HFFc6 (cell line): ENCODE measurements around the gene SMIM7. TPM values are rescaled to one million over a fixed set of nuclear protein-coding genes. Genes with fewer than 3 reads are reported as not detected.

Experiments used
- DNase-seq: peaks from one replicate; pipeline ENCODE4 v3.0.0-alpha.2; 2018
- H3K27ac Mint-ChIP-seq: 2 replicates; pipeline ENCODE4 v1.8.0; 2020; ENCODE audit warnings: mild to moderate bottlenecking, mixed read lengths
- H3K27me3 Mint-ChIP-seq: 2 replicates; pipeline ENCODE4 v1.8.0; 2021; ENCODE audit warnings: mild to moderate bottlenecking, moderate library complexity, mixed read lengths; ENCODE audit not compliant: insufficient read depth
- H3K36me3 Mint-ChIP-seq: 2 replicates; pipeline ENCODE4 v1.8.0; 2021; ENCODE audit warnings: low read depth, mixed read lengths
- H3K4me1 Mint-ChIP-seq: 2 replicates; pipeline ENCODE4 v1.8.0; 2020; ENCODE audit warnings: low read depth, mixed read lengths
- H3K4me3 Mint-ChIP-seq: 2 replicates; pipeline ENCODE4 v1.8.0; 2020; ENCODE audit warnings: mild to moderate bottlenecking, moderate library complexity, mixed read lengths
- H3K9me3 Mint-ChIP-seq: 2 replicates; pipeline ENCODE4 v1.8.0; 2020; ENCODE audit warnings: mild to moderate bottlenecking, mixed read lengths
- CTCF ChIP-seq: fragments of 200-600 bp; sonication (generic); IDR thresholded peaks from 2 replicates; pipeline ENCODE4 v1.5.0; 2021; ENCODE audit warnings: antibody characterized with exemption, mild to moderate bottlenecking
- total RNA-seq, 6 experiments: library from RNA; stranded (reverse); fragmentation: NEBNext Ultra II Directional; extraction: Animal tissue kit (Norgen Biotek cat#: 25700); gene quantifications; 2 replicates in 1 of 6; 3 replicates in 5 of 6; pipeline ENCODE4 v1.2.3, GENCODE V29; 2021

Gene SMIM7
- total RNA-seq, 6 experiments from 2014 or later, result 66.2 to 74.6 (median 71.9) TPM

GRCh38 chr19:16621165-16621800 lies 38.7 kb downstream of the SMIM7 start:
- H3K27ac Mint-ChIP-seq, result no peak overlapping the region

GRCh38 chr19:16620584-16620983 lies 39.4 kb downstream of the SMIM7 start:
- DNase-seq, result no peak
- no peak for TF ChIP-seq CTCF
- Mint-ChIP-seq H3K27me3 (no peaks in the 10 kb centered on the region), H3K27ac (no peak overlapping the region), H3K9me3 (no peaks in the 10 kb centered on the region), H3K4me1 (peaks cover 42% of the 10 kb centered on the region), H3K4me3 (no peak overlapping the region), H3K36me3 (peaks cover 5% of the 10 kb centered on the region)

More at GRCh38 chr19:16621165-16621800, 38.7 kb downstream of the SMIM7 start:
- DNase-seq, result no peak
- TF ChIP-seq CTCF, result no peak
- Mint-ChIP-seq H3K36me3 (peaks cover 11% of the 10 kb centered on the region), H3K27me3 (no peaks in the 10 kb centered on the region), H3K9me3 (no peaks in the 10 kb centered on the region), H3K4me3 (no peak overlapping the region), H3K4me1 (peaks cover 47% of the 10 kb centered on the region)

- H3K4me3 Mint-ChIP-seq, result no peak overlapping the region
- H3K4me1 Mint-ChIP-seq, result peaks cover 40% of the 10 kb centered on the region
- no peaks in the 10 kb centered on the region; the same call in none of the 2 replicates for H3K36me3 Mint-ChIP-seq
- peak overlapping the region; percentile 30; the same call in 1 of the 2 replicates for H3K27ac Mint-ChIP-seq
- DNase-seq, result no peak
- H3K27me3 Mint-ChIP-seq, result no peaks in the 10 kb centered on the region
- TF ChIP-seq CTCF, result no peak
- H3K9me3 Mint-ChIP-seq, result no peaks in the 10 kb centered on the region
Measured at GRCh38 chr19:16620018-16620417, 39.9 kb downstream of the SMIM7 start.

GRCh38 chr19:16619457-16619856 lies 40.5 kb downstream of the SMIM7 start:
- Mint-ChIP-seq H3K9me3 (no peaks in the 10 kb centered on the region), H3K27me3 (no peaks in the 10 kb centered on the region), H3K27ac (peak overlapping the region; percentile 30; the same call in 1 of the 2 replicates), H3K36me3 (no peaks in the 10 kb centered on the region; the same call in 1 of the 2 replicates), H3K4me1 (peaks cover 44% of the 10 kb centered on the region), H3K4me3 (no peak overlapping the region)
- no peak for TF ChIP-seq CTCF
- no peak for DNase-seq

GRCh38 chr19:16618248-16618647 lies 41.7 kb downstream of the SMIM7 start:
- DNase-seq, result no peak
- Mint-ChIP-seq H3K36me3 (no peaks in the 10 kb centered on the region; the same call in 1 of the 2 replicates), H3K4me3 (no peak overlapping the region), H3K9me3 (no peaks in the 10 kb centered on the region), H3K27ac (no peak overlapping the region), H3K4me1 (peaks cover 48% of the 10 kb centered on the region), H3K27me3 (no peaks in the 10 kb centered on the region)
- no peak for TF ChIP-seq CTCF
